Measurements from ENCODE around the gene NCEH1.

- no peak for TF ChIP-seq CTCF (IDR thresholded peaks at IDR 0.05)
- no peak for TF ChIP-seq POLR2A (IDR thresholded peaks at IDR 0.05)
Measured at GRCh38 chr3:172699031-172699430, 11.8 kb downstream of the NCEH1 start.

All from prostate gland (tissue), 2 donors.